NK-92 (cell line): Measurements from ENCODE around the gene SYNC.
"Not testable (repeated sequence)": the region's sequence is repeated elsewhere in the genome, so short reads cannot be mapped to it uniquely, and the experiment has no call there.

Experiments
- DNase-seq: peaks from one replicate; lab custom pipeline; 2025; ENCODE audit not compliant: unreplicated experiment; lab: John Stamatoyannopoulos, UW

SYNC gene

GRCh38 chr1:32695098-32695904 lies 7.3 kb downstream of the SYNC start:
- no peak for DNase-seq

DNA sequence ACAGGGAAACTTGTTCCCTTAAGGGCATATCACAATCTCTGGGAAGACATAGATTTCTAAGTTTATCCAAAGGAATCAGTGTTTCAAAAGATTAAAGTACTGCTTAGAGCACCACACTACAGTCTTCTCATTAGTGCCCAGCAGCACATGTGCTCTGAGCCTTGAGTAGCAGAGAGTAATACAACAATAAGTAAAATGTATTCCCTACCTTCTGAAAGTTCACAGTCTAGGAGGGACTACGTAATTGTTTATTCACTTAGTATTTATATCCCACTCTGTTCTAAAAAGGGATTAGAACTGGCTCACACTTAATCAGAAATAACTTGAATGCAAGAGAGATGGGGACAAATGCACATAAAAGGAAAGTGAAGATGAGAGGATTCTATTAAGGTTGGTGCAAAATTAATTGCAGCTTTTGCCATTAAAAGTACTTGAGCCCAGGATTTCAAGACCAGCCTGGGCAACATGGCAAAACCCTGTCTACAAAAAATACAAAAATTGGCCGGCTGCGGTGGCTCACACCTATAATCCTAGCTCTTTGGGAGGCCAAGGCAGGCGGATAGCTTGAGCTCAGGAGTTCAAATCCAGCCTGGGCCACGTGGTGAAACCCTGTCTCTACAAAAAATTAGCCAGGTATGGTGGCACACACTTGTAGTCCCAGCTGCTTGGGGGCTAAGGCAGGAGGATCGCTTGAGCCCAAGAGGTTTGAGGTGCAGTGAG lies 9.0 kb downstream of the SYNC start:
- no peak for DNase-seq

GRCh38 chr1:32686387-32686786 lies 16.2 kb downstream of the SYNC start:
- DNase-seq, result no peak

DNA sequence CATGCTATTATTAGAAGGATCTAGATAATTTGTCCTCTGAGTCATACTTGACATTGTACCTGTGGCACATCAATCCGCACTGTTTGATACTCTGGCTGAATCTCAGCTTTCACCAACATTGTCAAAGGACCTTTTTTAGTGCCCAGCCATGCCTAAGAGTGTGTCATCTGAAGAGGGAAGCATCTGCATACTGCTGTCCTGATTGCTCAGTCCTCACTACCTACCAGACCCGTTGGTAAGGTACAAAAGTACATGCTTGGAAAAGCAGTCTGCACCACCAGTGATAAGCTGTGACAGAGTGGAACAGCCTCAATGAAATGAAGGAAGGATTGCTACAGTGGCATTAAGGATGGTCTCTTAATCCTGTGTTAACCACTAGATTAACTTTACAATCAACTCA lies 17.1 kb downstream of the SYNC start:
- no peak for DNase-seq

DNA sequence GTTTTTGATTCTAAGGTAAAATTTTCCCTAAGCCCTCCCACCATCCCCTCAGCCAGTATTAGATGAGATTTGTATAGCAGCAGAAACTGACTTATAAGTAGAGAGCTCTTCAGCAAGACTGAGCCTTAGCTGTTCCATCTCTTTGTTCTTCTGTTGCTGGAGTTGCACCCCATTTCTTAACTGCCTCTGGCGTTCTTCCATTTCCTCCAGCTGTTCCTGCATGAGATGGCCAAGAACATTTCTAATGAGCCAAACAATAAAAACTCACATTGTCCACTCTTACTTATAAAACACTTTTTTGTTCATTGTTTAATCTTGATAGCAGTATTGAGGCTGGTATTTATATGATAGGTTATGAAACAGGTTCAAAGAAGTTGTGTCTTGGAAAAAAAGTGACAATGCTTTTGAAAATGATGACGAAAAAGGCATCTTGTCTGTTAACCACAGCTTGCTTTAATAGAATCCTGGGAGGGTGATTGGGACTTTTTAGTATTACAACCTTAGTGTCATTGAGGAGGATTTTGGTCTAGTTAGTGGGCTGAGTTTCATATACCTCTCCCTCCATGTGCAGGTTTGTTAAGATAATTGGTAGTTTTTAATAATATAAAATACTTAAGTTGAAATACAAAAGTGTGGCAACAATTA lies 18.3 kb downstream of the SYNC start:
- no peak for DNase-seq

DNA sequence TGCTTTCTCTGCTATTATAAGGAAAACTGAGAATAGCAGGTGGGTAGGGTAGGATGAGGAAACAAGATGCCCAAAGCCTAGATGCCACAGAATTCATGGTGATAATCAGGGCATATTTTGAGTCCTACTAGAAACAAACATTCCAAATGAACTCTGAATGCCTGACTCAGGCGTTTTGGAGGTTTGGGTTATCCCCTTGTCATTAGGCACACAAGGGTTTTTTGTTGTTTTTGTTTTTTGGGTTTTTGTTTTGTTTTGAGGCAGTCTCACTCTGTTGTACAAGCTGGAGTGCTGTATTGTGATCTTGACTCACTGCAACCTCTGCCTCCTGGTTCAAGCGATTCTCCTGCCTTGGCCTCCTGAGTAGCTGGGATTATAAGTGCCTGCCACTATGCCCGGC lies 19.2 kb downstream of the SYNC start:
- DNase-seq, result no peak

GRCh38 chr1:32681999-32682398 lies 20.6 kb downstream of the SYNC start:
- no peak for DNase-seq

- no peak for DNase-seq
Observed at GRCh38 chr1:32681509-32681908, 21.1 kb downstream of the SYNC start.

- no peak for DNase-seq
Observed at GRCh38 chr1:32680642-32681041, 21.9 kb downstream of the SYNC start.

DNA sequence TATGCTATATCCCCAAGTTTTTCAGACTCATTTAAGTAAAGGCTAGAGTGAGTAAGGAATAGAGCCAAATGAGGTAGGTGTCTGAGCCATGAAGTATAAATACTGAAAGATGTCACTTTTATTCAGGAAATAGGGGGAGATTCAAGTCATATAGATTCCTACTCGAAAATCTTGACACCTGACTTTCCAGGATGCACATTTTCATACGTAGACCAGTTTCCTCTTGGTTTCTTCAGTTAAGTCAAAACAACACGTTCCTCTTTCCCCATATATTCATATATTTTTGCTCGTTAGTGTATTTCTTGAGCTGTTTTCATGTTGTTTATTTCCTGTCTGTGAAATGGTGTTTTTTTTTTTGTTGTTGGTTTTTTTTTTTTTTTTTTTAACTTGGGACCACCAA lies 22.6 kb downstream of the SYNC start:
- DNase-seq, result not testable (repeated sequence)

GRCh38 chr1:32676945-32677344 lies 25.6 kb downstream of the SYNC start:
- DNase-seq, result no peak

DNA sequence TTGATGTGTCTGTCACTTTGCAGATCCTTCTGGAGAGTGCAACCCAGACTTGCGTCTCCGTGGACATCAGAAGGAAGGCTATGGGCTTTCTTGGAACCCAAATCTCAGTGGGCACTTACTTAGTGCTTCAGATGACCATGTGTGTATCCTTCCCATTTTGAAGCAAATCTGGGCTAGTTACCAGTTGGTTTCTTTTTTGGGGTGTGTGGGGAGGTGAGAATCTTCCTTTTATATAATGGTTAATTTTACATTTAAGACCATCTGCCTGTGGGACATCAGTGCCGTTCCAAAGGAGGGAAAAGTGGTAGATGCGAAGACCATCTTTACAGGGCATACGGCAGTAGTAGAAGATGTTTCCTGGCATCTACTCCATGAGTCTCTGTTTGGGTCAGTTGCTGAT lies 33.9 kb downstream of the SYNC start:
- not testable (repeated sequence) for DNase-seq

- no peak for DNase-seq
Observed at GRCh38 chr1:32666901-32667566, 35.5 kb downstream of the SYNC start.

DNA sequence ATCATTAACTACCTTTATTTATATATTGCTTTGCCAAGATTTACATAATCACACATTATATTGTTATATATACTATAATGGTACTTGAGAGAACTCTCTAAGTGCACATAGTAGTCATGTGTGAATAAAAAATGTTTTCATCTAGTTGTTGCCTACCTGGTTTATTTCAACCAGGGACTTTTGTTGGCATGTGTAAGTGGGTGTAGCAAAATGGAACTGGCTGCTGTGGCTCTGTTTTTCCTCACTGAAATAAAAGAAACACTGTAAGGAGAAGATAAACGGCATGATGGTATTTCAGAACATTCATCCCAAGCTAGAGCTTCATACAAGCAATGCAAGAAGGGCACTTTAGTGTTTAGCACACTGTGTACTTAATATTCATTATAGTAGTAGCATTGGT lies 36.7 kb downstream of the SYNC start:
- no peak for DNase-seq

- no peak for DNase-seq
Observed at GRCh38 chr1:32659581-32659980, 43.0 kb downstream of the SYNC start.

DNA sequence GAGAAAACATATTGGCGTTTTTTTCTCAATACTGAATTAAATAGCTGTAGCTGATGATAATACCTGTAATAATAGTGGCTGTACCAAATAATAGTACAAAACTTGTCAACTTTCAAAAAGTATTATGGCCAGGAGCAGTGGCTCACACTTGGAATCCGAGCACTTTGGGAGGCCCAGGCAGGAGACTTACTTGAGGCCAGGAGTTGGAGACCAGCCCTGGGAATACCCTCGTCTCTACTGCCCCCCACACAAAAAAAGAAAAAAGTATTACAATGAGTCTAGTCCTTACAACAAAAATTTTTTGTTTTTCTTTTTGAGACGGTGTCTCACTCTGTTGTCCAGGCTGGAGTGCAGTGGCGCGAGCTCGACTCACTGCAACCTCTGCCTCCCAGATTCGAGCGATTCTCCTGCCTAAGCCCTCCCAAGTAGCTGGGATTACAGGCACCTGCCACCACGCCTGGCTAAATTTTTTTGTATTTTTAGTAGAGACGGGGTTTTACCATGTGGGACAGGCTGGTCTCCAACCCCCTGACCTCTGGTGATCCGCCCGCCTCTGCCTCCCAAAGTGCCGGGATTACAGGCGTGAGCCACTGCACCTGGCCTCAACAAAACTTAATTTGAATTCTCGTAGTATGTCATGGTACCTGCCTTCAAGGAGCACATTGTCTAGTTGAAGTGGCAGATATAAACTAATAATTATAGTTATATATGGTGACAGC lies 50.2 kb downstream of the SYNC start:
- no peak for DNase-seq

GRCh38 chr1:32651461-32652073 lies 51.0 kb downstream of the SYNC start:
- DNase-seq, result no peak

- peak; percentile 89 for DNase-seq
Observed at GRCh38 chr1:32650752-32651460, 51.7 kb downstream of the SYNC start, which contains the start of gene RBBP4. Gene RBBP4, plus strand, starts transcription at chr1:32651208. Its CDS starts 99 bp downstream, at chr1:32651307.

- DNase-seq, result peak; percentile 30
Observed at GRCh38 chr1:32650248-32650751, 52.3 kb downstream of the SYNC start, which contains the start of gene ZBTB8OS. Gene ZBTB8OS, minus strand, starts transcription at chr1:32650550. Its CDS starts 21 bp downstream, at chr1:32650529.
